NOMO-1 (cell line): ENCODE data around the gene KIAA1217.

Experiments
- DNase-seq, 2 experiments: peaks; one replicate each; lab custom pipeline; 2025; ENCODE audit not compliant: unreplicated experiment in 2 of 2; lab: John Stamatoyannopoulos, UW

The KIAA1217 gene

DNA sequence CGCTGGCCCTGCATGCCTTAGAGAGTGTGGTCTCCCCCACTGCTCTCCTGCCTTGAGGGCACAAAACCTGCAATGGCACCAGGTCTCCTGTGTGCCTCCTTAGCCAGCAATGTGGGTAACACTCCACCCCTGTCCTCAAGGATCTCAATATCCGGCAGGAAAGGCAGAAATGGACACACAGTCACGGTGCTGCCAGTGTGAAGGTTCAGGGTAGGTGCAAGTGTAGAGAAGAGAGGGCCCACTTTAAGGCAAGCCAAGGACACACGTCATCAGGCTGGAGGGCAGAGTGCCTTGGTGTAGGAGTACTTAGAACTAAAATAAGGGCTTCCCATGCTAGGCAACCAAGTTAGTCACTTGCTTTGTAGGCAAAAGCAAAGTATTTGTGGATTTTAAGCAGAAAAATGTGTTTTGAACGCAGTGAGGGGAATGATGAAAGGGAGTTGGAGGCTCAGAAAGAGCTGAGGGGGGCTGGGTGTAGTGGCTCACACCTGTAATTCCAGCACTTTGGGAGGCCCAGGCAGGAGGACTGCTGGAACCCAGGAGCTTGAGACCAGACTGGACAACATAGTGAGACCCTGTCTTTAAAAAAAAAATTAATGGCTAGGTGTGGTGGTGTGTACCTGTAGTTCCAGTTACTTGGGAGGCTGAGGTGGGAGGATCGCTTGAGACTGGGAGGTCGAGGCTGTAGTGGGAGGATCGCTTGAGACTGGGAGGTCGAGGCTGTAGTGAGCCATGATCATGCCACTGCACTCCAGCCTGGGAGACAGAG, 361.9 kb downstream of the KIAA1217 start:
- no peak for DNase-seq

- DNase-seq, result no peak
These were observed 363.0 kb downstream of the KIAA1217 start for GRCh38 chr10:24571870-24572450.

- DNase-seq, result no peak
These were observed 365.2 kb downstream of the KIAA1217 start for GRCh38 chr10:24574161-24574560.

- DNase-seq, result no peak
These were observed 365.7 kb downstream of the KIAA1217 start for GRCh38 chr10:24574578-24575155.

DNA sequence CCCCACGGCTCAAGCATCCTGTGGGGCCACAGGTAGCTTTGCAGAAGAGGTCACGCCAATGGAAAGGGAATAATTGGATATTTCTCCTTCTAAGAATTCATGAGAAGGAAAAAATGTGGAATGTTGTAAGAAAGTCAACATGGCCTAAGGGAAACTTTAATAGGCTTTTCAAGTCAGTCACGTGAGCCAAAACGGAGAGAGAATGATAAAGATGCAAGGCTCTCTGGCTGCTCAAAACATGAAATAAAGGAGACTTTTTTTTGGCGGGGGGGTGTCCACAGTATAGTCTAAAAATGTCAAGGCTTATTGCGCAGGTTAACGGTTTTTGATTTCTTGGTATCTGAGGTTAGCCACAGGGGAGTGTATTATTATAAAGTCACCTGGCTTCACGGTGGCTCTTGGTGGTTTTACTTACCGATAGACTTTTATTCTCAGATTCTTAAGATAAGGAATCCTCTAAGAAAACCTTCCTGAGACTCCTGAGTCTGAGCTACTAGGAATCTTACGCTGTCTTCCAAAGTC, 366.6 kb downstream of the KIAA1217 start:
- no peak for DNase-seq

- no peak for DNase-seq
These were observed 370.5 kb downstream of the KIAA1217 start for GRCh38 chr10:24579448-24579847.

DNA sequence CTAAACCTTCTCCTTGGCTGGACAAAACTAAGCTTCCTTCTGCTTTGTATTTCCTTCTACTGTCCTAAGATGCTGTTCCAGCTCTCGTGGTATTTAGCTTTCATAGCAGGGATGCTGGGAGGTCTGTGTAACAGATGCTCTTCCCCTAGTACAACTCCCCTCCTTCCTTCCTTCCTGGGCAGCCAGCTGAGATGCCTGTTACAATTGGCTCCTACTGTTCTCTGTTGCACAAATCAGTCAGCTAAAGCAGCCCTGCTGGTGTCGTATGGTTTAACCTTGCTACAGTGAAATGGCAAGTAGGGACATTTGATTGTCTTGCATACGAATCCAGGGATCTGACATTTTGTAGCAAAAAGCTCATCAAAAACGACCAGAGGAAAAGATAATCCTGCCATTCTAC, 371.0 kb downstream of the KIAA1217 start:
- DNase-seq, result no peak

- no peak for DNase-seq
These were observed 380.3 kb downstream of the KIAA1217 start for GRCh38 chr10:24589265-24589664.

- no peak for DNase-seq
These were observed 381.9 kb downstream of the KIAA1217 start for GRCh38 chr10:24590697-24591457.

GRCh38 chr10:24596217-24596930, 387.4 kb downstream of the KIAA1217 start:
- no peak for DNase-seq

DNA sequence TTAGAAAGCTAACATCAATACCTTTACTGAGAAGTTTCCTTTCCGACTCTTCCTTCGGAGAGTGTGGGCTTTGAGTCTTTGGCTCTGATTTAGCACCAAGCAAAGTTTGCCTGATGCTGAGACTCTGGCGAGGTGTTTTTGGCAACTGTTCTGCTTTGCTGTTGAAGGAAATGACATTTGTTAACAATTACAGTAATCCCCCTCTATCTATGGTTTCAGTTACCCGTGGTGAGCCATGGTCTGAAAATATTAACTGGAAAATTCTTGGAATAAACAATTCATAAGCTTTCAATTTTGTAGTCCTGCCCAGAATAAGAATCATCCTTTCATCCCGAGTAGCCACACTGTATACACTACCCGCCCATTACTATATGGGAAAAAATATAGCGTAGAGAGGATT, 388.5 kb downstream of the KIAA1217 start:
- no peak for DNase-seq
